H1 (cell line): ENCODE data around the gene AAK1. TPM values are rescaled to one million over a fixed set of nuclear protein-coding genes. Genes with fewer than 3 reads are reported as not detected.

ENCODE experiments used
- CTCF ChIA-PET: fragments of 300-600 bp; sonication (Branson Sonifier 250); formaldehyde crosslinking; loops from one replicate; lab custom pipeline; 2021; ENCODE audit not compliant: partially characterized antibody; lab: Charles Lee
- POLR2A ChIA-PET: fragments of 300-600 bp; sonication (Branson Sonifier 250); formaldehyde crosslinking; loops from one replicate; lab custom pipeline; 2021; ENCODE audit warnings: inconsistent platforms; ENCODE audit not compliant: partially characterized antibody; lab: Charles Lee
- DNase-seq, 2 experiments: peaks; one replicate each; pipeline versions ENCODE4 v3.0.0 to v3.0.0-alpha.2; 2010 to 2022; ENCODE audit warnings: low spot score in 2 of 2, low read depth in 1 of 2, mixed read lengths in 1 of 2
- FAIRE-seq: peaks from 2 replicates; lab custom pipeline; 2011; peaks lifted over from hg19 to GRCh38; lab: Jason Lieb, UNC
- H2AFZ ChIP-seq: 2 replicates; pipeline ENCODE4 v1.8.1; 2012; ENCODE audit warnings: low read length, inconsistent platforms
- H2AK5ac ChIP-seq: 2 replicates; pipeline ENCODE4 v1.6.1; 2013; ENCODE audit warnings: low read depth, low read length
- H2BK120ac ChIP-seq: replicated peaks from 2 replicates; pipeline ENCODE3; 2013; ENCODE audit warnings: low read depth, low read length, inconsistent platforms
- H2BK12ac ChIP-seq: 2 replicates; pipeline ENCODE4 v1.6.1; 2013; ENCODE audit warnings: low read depth, low read length
- H2BK15ac ChIP-seq: 2 replicates; pipeline ENCODE4 v1.6.1; 2013; ENCODE audit warnings: low read length
- H2BK20ac ChIP-seq: 2 replicates; pipeline ENCODE4 v1.6.1; 2013; ENCODE audit warnings: low read length
- H2BK5ac ChIP-seq: 2 replicates; pipeline ENCODE4 v1.6.1; 2013; ENCODE audit warnings: low read depth, low read length
- H3K14ac ChIP-seq: 2 replicates; pipeline ENCODE4 v1.6.1; 2013; ENCODE audit warnings: inconsistent platforms; ENCODE audit not compliant: insufficient read length
- H3K18ac ChIP-seq: 2 replicates; pipeline ENCODE4 v1.6.1; 2013; ENCODE audit warnings: low read length; ENCODE audit errors: extremely low read depth
- H3K23ac ChIP-seq: 2 replicates; pipeline ENCODE4 v1.6.1; 2013; ENCODE audit warnings: inconsistent platforms; ENCODE audit not compliant: insufficient read length
- H3K23me2 ChIP-seq: 2 replicates; pipeline ENCODE4 v1.6.1; 2013; ENCODE audit warnings: low read depth, low read length
- H3K27ac ChIP-seq: 2 replicates; pipeline ENCODE4 v1.6.1; 2011; ENCODE audit warnings: low read depth, low read length, inconsistent platforms
- H3K27me3 ChIP-seq, 4 experiments: replicated peaks in 1 of 4; 1 replicate in 1 of 4; 2 replicates in 3 of 4; pipeline versions ENCODE4 v1.6.1 to v1.8.1; 2011 to 2013; ENCODE audit warnings: low read length in 3 of 4, mild to moderate bottlenecking in 3 of 4, inconsistent platforms in 2 of 4, mixed read lengths in 2 of 4, moderate library complexity in 1 of 4; ENCODE audit not compliant: control insufficient read depth in 3 of 4, insufficient read depth in 3 of 4; ENCODE audit errors: extremely low read depth in 1 of 4
- H3K36me3 ChIP-seq, 4 experiments: 2 replicates each; pipeline versions ENCODE4 v1.6.1 to v1.8.1; 2011 to 2013; ENCODE audit warnings: mild to moderate bottlenecking in 4 of 4, low read length in 3 of 4, moderate library complexity in 2 of 4, control low read depth in 1 of 4, inconsistent platforms in 1 of 4; ENCODE audit not compliant: insufficient read depth in 4 of 4, control insufficient read depth in 2 of 4
- H3K4ac ChIP-seq: replicated peaks from 2 replicates; pipeline ENCODE3; 2013; ENCODE audit warnings: low read length, low read depth, mixed read lengths, inconsistent platforms; ENCODE audit not compliant: insufficient read length
- H3K4me1 ChIP-seq, 4 experiments: replicated peaks in 1 of 4; 1 replicate in 1 of 4; 2 replicates in 3 of 4; pipeline versions ENCODE4 v1.6.1 to v1.8.1; 2011 to 2013; ENCODE audit warnings: low read length in 3 of 4, inconsistent platforms in 2 of 4, mixed read lengths in 1 of 4; ENCODE audit not compliant: insufficient read depth in 4 of 4, control insufficient read depth in 3 of 4
- H3K4me2 ChIP-seq, 2 experiments: 2 replicates each; pipeline versions ENCODE4 v1.6.1 to v1.8.1; 2011 to 2013; ENCODE audit warnings: low read depth in 2 of 2, low read length in 2 of 2, control low read depth in 1 of 2, inconsistent platforms in 1 of 2, mild to moderate bottlenecking in 1 of 2; ENCODE audit not compliant: insufficient read depth in 1 of 2
- H3K4me3 ChIP-seq, 4 experiments: fragments of 200-600, 300-600 bp in 1 of 4; sonication (generic), shearing (Covaris generic), sonication (Bioruptor Twin) in 1 of 4; 2 replicates each; pipeline versions ENCODE4 v1.5.1 to v1.8.1; 2011 to 2016; ENCODE audit warnings: low read length in 4 of 4, low read depth in 3 of 4, control low read depth in 2 of 4, inconsistent platforms in 2 of 4, mild to moderate bottlenecking in 2 of 4, mixed read lengths in 1 of 4, moderate library complexity in 1 of 4; ENCODE audit not compliant: insufficient read depth in 2 of 4; ENCODE audit errors: extremely low read depth in 1 of 4
- H3K56ac ChIP-seq: replicated peaks from 2 replicates; pipeline ENCODE3; 2013; ENCODE audit warnings: low read depth, mild to moderate bottlenecking, mixed read lengths, low read length, inconsistent platforms; ENCODE audit not compliant: insufficient read length
- H3K79me1 ChIP-seq: 2 replicates; pipeline ENCODE4 v1.6.1; 2013; ENCODE audit warnings: low read depth, low read length, control low read depth
- H3K79me2 ChIP-seq, 2 experiments: 2 replicates each; pipeline versions ENCODE4 v1.6.1 to v1.8.1; 2012 to 2013; ENCODE audit warnings: low read length in 2 of 2, mild to moderate bottlenecking in 2 of 2, inconsistent platforms in 1 of 2; ENCODE audit not compliant: insufficient read depth in 2 of 2, control insufficient read depth in 1 of 2
- H3K9ac ChIP-seq, 4 experiments: replicated peaks in 1 of 4; 1 replicate in 1 of 4; 2 replicates in 3 of 4; pipeline versions ENCODE4 v1.6.1 to v1.8.1; 2011 to 2013; ENCODE audit warnings: low read depth in 3 of 4, low read length in 3 of 4, control low read depth in 2 of 4, mild to moderate bottlenecking in 2 of 4, moderate library complexity in 2 of 4, inconsistent platforms in 1 of 4; ENCODE audit errors: extremely low read depth in 1 of 4
- H3K9me3 ChIP-seq, 2 experiments: 2 replicates each; pipeline versions ENCODE4 v1.6.1 to v1.8.1; 2012 to 2013; ENCODE audit warnings: mild to moderate bottlenecking in 2 of 2, moderate library complexity in 2 of 2, control low read depth in 1 of 2, inconsistent platforms in 1 of 2, low read depth in 1 of 2, low read length in 1 of 2, mixed read lengths in 1 of 2; ENCODE audit not compliant: insufficient read depth in 2 of 2
- H4K20me1 ChIP-seq, 2 experiments: replicated peaks in 1 of 2; 2 replicates each; pipeline versions ENCODE3 to v1.8.1; 2011 to 2013; ENCODE audit warnings: inconsistent platforms in 2 of 2, low read length in 2 of 2, mild to moderate bottlenecking in 1 of 2; ENCODE audit not compliant: insufficient read depth in 2 of 2, control insufficient read depth in 1 of 2
- H4K5ac ChIP-seq: 2 replicates; pipeline ENCODE4 v1.6.1; 2013; ENCODE audit warnings: low read length, low read depth, mixed read lengths, inconsistent platforms; ENCODE audit not compliant: insufficient read length
- H4K8ac ChIP-seq: 2 replicates; pipeline ENCODE4 v1.8.0; 2013; ENCODE audit warnings: mild to moderate bottlenecking, moderate library complexity, low read length, inconsistent platforms; ENCODE audit not compliant: insufficient read depth; ENCODE audit errors: extremely low read depth
- H4K91ac ChIP-seq: replicated peaks from 2 replicates; pipeline ENCODE3; 2013; ENCODE audit warnings: low read length, mixed read lengths, inconsistent platforms; ENCODE audit not compliant: insufficient read length
- BCL11A ChIP-seq, 2 experiments: IDR thresholded peaks; one replicate each; pipeline ENCODE4 v1.6.1; 2011; ENCODE audit warnings: low read depth in 2 of 2, low read length in 2 of 2, mild to moderate bottlenecking in 2 of 2
- BRCA1 ChIP-seq: IDR thresholded peaks from 2 replicates; pipeline ENCODE4 v1.6.1; 2012; ENCODE audit warnings: low read depth, low read length, improper control_type of control experiment
- CBX5 ChIP-seq: fragments of 300-800, 300-1000 bp; sonication (generic); IDR thresholded peaks from 2 replicates; pipeline ENCODE4 v1.7.1; 2016; ENCODE audit warnings: antibody characterized with exemption, low read length, low read depth
- CREB1 ChIP-seq: IDR thresholded peaks from 2 replicates; pipeline ENCODE4 v1.6.1; 2012; ENCODE audit warnings: inconsistent platforms
- GABPA ChIP-seq: IDR thresholded peaks from 2 replicates; pipeline ENCODE4 v1.6.1; 2011; ENCODE audit warnings: mild to moderate bottlenecking, low read length, moderate library complexity, borderline replicate concordance; ENCODE audit not compliant: insufficient read depth
- KDM1A ChIP-seq: fragments of 200-600, 300-600 bp; sonication (generic); IDR thresholded peaks from 2 replicates; pipeline ENCODE4 v1.7.1; 2016; ENCODE audit warnings: mild to moderate bottlenecking, low read length, borderline replicate concordance
- RFX5 ChIP-seq: IDR thresholded peaks from 2 replicates; pipeline ENCODE4 v1.6.1; 2011; ENCODE audit warnings: low read depth, low read length, improper control_type of control experiment, borderline replicate concordance
- SP1 ChIP-seq: IDR thresholded peaks from 2 replicates; pipeline ENCODE4 v1.6.1; 2011; ENCODE audit warnings: low read depth, low read length
- TAF7 ChIP-seq: optimal IDR thresholded peaks from 2 replicates; pipeline ENCODE3; 2011; ENCODE audit warnings: low read depth, mild to moderate bottlenecking, inconsistent platforms, low read length, moderate library complexity, borderline replicate concordance
- YY1 ChIP-seq: IDR thresholded peaks from 2 replicates; pipeline ENCODE4 v1.6.1; 2011; ENCODE audit warnings: low read depth, mild to moderate bottlenecking, low read length
- ZNF274 ChIP-seq: IDR thresholded peaks from 2 replicates; pipeline ENCODE4 v1.7.0; 2012; ENCODE audit warnings: low read length, borderline replicate concordance; ENCODE audit errors: extremely low read depth
- WGBS, 2 experiments: shearing (Covaris generic) in 1 of 2; methylation state at CpG; one replicate each; pipeline versions ENCODE4 v1.1.6 to v1.1.7; 2013 to 2015; ENCODE audit warnings: low lambda C conversion rate in 2 of 2, mixed read lengths in 2 of 2, inconsistent platforms in 1 of 2, low coverage in 1 of 2, missing lambda C conversion rate in 1 of 2; ENCODE audit not compliant: insufficient replicate concordance in 2 of 2, insufficient coverage in 1 of 2, insufficient read length in 1 of 2; ENCODE audit errors: extremely low coverage in 1 of 2, missing lambda C conversion rate in 1 of 2; 5-methylcytosine and 5-hydroxymethylcytosine counted together
- polyA plus RNA-seq, 7 experiments: library from polyadenylated mRNA; depleted of rRNA in 3 of 7; stranded (reverse) in 5 of 7; unstranded in 2 of 7; fragments of >200 nt in 5 of 7; fragments of 200-250 nt in 2 of 7; gene quantifications; 1 replicate in 5 of 7; 2 replicates in 1 of 7; 4 replicates in 1 of 7; pipeline versions ENCODE4 v1.2.1 to v1.2.3, GENCODE V29; 2011 to 2013; ENCODE audit warnings: missing spikeins in 2 of 7, mixed read lengths in 2 of 7
- total RNA-seq: library from RNA; stranded (reverse); fragmentation: NEBNext Ultra II Directional; extraction: Animal tissue kit (Norgen Biotek cat#: 25700); gene quantifications from 2 replicates; pipeline ENCODE4 v1.2.1, GENCODE V29; 2021

The AAK1 gene
- total and polyA plus RNA-seq, 2 of the 8 experiments (the other 6 are each of a cell fraction or from before 2014, with no cell fraction given): 10.0 to 40.5 TPM

GRCh38 chr2:69685321-69686048 lies 41.9 kb upstream of the AAK1 start:
- 86% methylated on average over 5 of the region's 5 CpGs; no CpG with 5 or more reads in 1 of the 2 experiments for WGBS, 2 experiments
- Histone ChIP-seq H4K5ac (no peak overlapping the region), H3K23ac (no peak overlapping the region), H4K20me1 (no peaks in the 10 kb centered on the region), H4K91ac (no peak overlapping the region), H3K14ac (no peak overlapping the region), H3K9ac (no peak overlapping the region), H4K8ac (no peak overlapping the region), H3K27ac (no peak overlapping the region), H2BK15ac (no peak overlapping the region), H2BK20ac (no peak overlapping the region), H3K79me1 (no peaks in the 10 kb centered on the region; the same call in 1 of the 2 replicates), H3K9me3 (no peaks in the 10 kb centered on the region), H2AK5ac (no peak overlapping the region), H3K36me3 (no peaks in the 10 kb centered on the region), H2BK120ac (no peak overlapping the region), H2BK5ac (no peak overlapping the region), H3K4ac (no peak overlapping the region), H3K27me3 (no peaks in the 10 kb centered on the region), H3K79me2 (no peaks in the 10 kb centered on the region), H3K4me2 (no peak overlapping the region), H3K4me3 (no peak overlapping the region), H3K23me2 (no peaks in the 10 kb centered on the region), H2BK12ac (no peak overlapping the region), H2AFZ (no peak overlapping the region), H3K4me1 (peaks cover 0 to 4% (median 0%) of the 10 kb centered on the region in 4 experiments; a peak in 2 of 7 replicates), H3K56ac (no peak overlapping the region), H3K18ac (no peak overlapping the region)
- ChIA-PET CTCF (interaction anchor here (1.2 to 1.5 kb wide), 3 partner anchors 10 to 124 kb away, joined by 4 to 6 read pairs (median 5); no protein-coding TSS in a partner anchor), POLR2A (no interaction called here)
- FAIRE-seq (no peak), DNase-seq (no peak)
- TF ChIP-seq YY1 (no peak), CBX5 (no peak), BRCA1 (no peak), KDM1A (no peak), TAF7 (no peak), ZNF274 (no peak), BCL11A (IDR thresholded peaks at IDR 0.05; ENCODE audit: low read depth in 2 of 2, low read length in 2 of 2) (no peak), SP1 (no peak), RFX5 (no peak), CREB1 (no peak), GABPA (no peak)
